HG03196 (cell line): ENCODE measurements around the gene DPP4.
"Not testable (repeated sequence)": the region's sequence is repeated elsewhere in the genome, so short reads cannot be mapped to it uniquely, and the experiment has no call there.

Experiments
- ATAC-seq: cut with Tn5 transposase; IDR thresholded peaks from one replicate; pipeline ENCODE4 v1.9.1; 2021; ENCODE audit not compliant: unreplicated experiment

DPP4 gene

GRCh38 chr2:161991991-161992390, 82.0 kb downstream of the DPP4 start:
- no peak for ATAC-seq

- ATAC-seq = no peak
Measured at GRCh38 chr2:161990741-161991140, 83.3 kb downstream of the DPP4 start.

- ATAC-seq = no peak
Measured at GRCh38 chr2:161990036-161990435, 84.0 kb downstream of the DPP4 start.

- no peak for ATAC-seq
Measured at GRCh38 chr2:161988589-161988988, 85.4 kb downstream of the DPP4 start.

- ATAC-seq = no peak
Measured at GRCh38 chr2:161987311-161987710, 86.7 kb downstream of the DPP4 start.

- no peak for ATAC-seq
Measured at GRCh38 chr2:161983866-161984265, 90.1 kb downstream of the DPP4 start.

- no peak for ATAC-seq
Measured at GRCh38 chr2:161983331-161983651, 90.7 kb downstream of the DPP4 start.

- ATAC-seq = no peak
Measured at GRCh38 chr2:161982548-161983330, 91.3 kb downstream of the DPP4 start.

- no peak for ATAC-seq
Measured at GRCh38 chr2:161981679-161982250, 92.2 kb downstream of the DPP4 start.

- ATAC-seq = no peak
Measured at GRCh38 chr2:161980976-161981375, 93.0 kb downstream of the DPP4 start.

GRCh38 chr2:161979490-161979889, 94.5 kb downstream of the DPP4 start:
- ATAC-seq = no peak

- ATAC-seq = not testable (repeated sequence)
Measured at GRCh38 chr2:161977926-161978325, 96.1 kb downstream of the DPP4 start.

GRCh38 chr2:161976917-161977316, 97.1 kb downstream of the DPP4 start:
- no peak for ATAC-seq

- no peak for ATAC-seq
Measured at GRCh38 chr2:161976295-161976694, 97.7 kb downstream of the DPP4 start.

- no peak for ATAC-seq
Measured at GRCh38 chr2:161975813-161976160, 98.2 kb downstream of the DPP4 start.

GRCh38 chr2:161975062-161975812, 98.8 kb downstream of the DPP4 start:
- no peak for ATAC-seq

GRCh38 chr2:161974461-161974860, 99.6 kb downstream of the DPP4 start:
- no peak for ATAC-seq

GRCh38 chr2:161972866-161973265, 101.1 kb downstream of the DPP4 start:
- ATAC-seq = no peak

- no peak for ATAC-seq
Measured at GRCh38 chr2:161972232-161972631, 101.8 kb downstream of the DPP4 start.

GRCh38 chr2:161971551-161971950, 102.5 kb downstream of the DPP4 start:
- no peak for ATAC-seq

- ATAC-seq = no peak
Measured at GRCh38 chr2:161969159-161969558, 104.9 kb downstream of the DPP4 start.

- ATAC-seq = no peak
Measured at GRCh38 chr2:161965994-161966393, 108.0 kb downstream of the DPP4 start.
